GM10847 (cell line): Measurements from ENCODE around the gene KAZALD1.

Experiments used
- POLR2A ChIP-seq: IDR thresholded peaks from 2 replicates; pipeline ENCODE4 v1.6.1; 2011; ENCODE audit not compliant: insufficient read length; ENCODE audit errors: extremely low read depth

The KAZALD1 gene

GRCh38 chr10:101061624-101062231, at the start of gene KAZALD1:
KAZALD1 (plus strand) TSS chr10:101061989; CDS start chr10:101062593, 604 bp downstream.
- TF ChIP-seq POLR2A = no peak

GRCh38 chr10:101012525-101013364, 49.0 kb upstream of the KAZALD1 start:
- TF ChIP-seq POLR2A = no peak

GRCh38 chr10:101013365-101013825, 48.4 kb upstream of the KAZALD1 start:
- no peak for TF ChIP-seq POLR2A

- TF ChIP-seq POLR2A = no peak
These were observed 47.4 kb upstream of the KAZALD1 start for GRCh38 chr10:101014230-101014884.

- no peak for TF ChIP-seq POLR2A
These were observed 46.7 kb upstream of the KAZALD1 start for GRCh38 chr10:101014966-101015581.

GRCh38 chr10:101015582-101015973, 46.2 kb upstream of the KAZALD1 start:
- TF ChIP-seq POLR2A = no peak

- TF ChIP-seq POLR2A = no peak
These were observed 45.0 kb upstream of the KAZALD1 start for GRCh38 chr10:101016814-101017213.

- no peak for TF ChIP-seq POLR2A
These were observed 43.6 kb upstream of the KAZALD1 start for GRCh38 chr10:101018118-101018599.

- no peak for TF ChIP-seq POLR2A
These were observed 43.0 kb upstream of the KAZALD1 start for GRCh38 chr10:101018600-101019439.

- no peak for TF ChIP-seq POLR2A
These were observed 42.4 kb upstream of the KAZALD1 start for GRCh38 chr10:101019440-101019703.

GRCh38 chr10:101020427-101021075, 41.2 kb upstream of the KAZALD1 start:
- TF ChIP-seq POLR2A = no peak

GRCh38 chr10:101021239-101021638, 40.5 kb upstream of the KAZALD1 start:
- TF ChIP-seq POLR2A = no peak

- no peak for TF ChIP-seq POLR2A
These were observed 40.0 kb upstream of the KAZALD1 start for GRCh38 chr10:101021692-101022251.
